Hepatocyte (in vitro differentiated cells): ENCODE data around the gene DNMT1. TPM values are rescaled to one million over a fixed set of nuclear protein-coding genes. Genes with fewer than 3 reads are reported as not detected.

ENCODE experiments used
- DNase-seq: peaks from one replicate; pipeline ENCODE4 v3.0.0-alpha.2; 2016; ENCODE audit warnings: low spot score
- H2AFZ ChIP-seq: fragments of 200-600 bp; sonication (generic); 2 replicates; pipeline ENCODE4 v1.6.0; 2016; ENCODE audit warnings: antibody characterized with exemption, mild to moderate bottlenecking
- H3K27ac ChIP-seq: fragments of 200-600 bp; sonication (generic); 2 replicates; pipeline ENCODE4 v1.5.1; 2016; ENCODE audit warnings: mild to moderate bottlenecking
- H3K27me3 ChIP-seq: fragments of 200-600 bp; sonication (generic); 2 replicates; pipeline ENCODE4 v1.6.1; 2016
- H3K36me3 ChIP-seq: fragments of 200-600 bp; sonication (generic); replicated peaks from 2 replicates; pipeline ENCODE4 v1.5.1; 2016; ENCODE audit warnings: low read depth; ENCODE audit not compliant: insufficient read depth
- H3K4me1 ChIP-seq: fragments of 200-600 bp; sonication (generic); 2 replicates; pipeline ENCODE4 v1.5.1; 2016; ENCODE audit warnings: mild to moderate bottlenecking, moderate library complexity; ENCODE audit not compliant: insufficient read depth
- H3K4me2 ChIP-seq: fragments of 200-600 bp; sonication (generic); 2 replicates; pipeline ENCODE4 v1.6.0; 2016
- H3K4me3 ChIP-seq: fragments of 200-600 bp; sonication (generic); 2 replicates; pipeline ENCODE4 v1.5.1; 2016; ENCODE audit warnings: mild to moderate bottlenecking
- H3K79me2 ChIP-seq: fragments of 200-600 bp; sonication (generic); 2 replicates; pipeline ENCODE4 v1.6.0; 2017; ENCODE audit warnings: mild to moderate bottlenecking
- H3K9me2 ChIP-seq: fragments of 200-600 bp; sonication (generic); replicated peaks from 2 replicates; pipeline ENCODE4 v1.6.0; 2017; ENCODE audit warnings: mild to moderate bottlenecking; ENCODE audit not compliant: insufficient read depth
- H3K9me3 ChIP-seq: fragments of 200-600 bp; sonication (generic); 2 replicates; pipeline ENCODE4 v1.5.1; 2016; ENCODE audit warnings: low read depth, mild to moderate bottlenecking
- H4K20me1 ChIP-seq: fragments of 200-600 bp; sonication (generic); 2 replicates; pipeline ENCODE4 v1.6.0; 2016; ENCODE audit warnings: mild to moderate bottlenecking; ENCODE audit not compliant: insufficient read depth, poor library complexity, severe bottlenecking
- EZH2 ChIP-seq: fragments of 200-600 bp; sonication (generic); IDR thresholded peaks from 2 replicates; pipeline ENCODE4 v1.6.1; 2016; ENCODE audit warnings: antibody characterized with exemption, mild to moderate bottlenecking, borderline replicate concordance
- EZH2phosphoT487 ChIP-seq: fragments of 200-600 bp; sonication (generic); IDR thresholded peaks from one replicate; pipeline ENCODE4 v1.6.1; 2018; ENCODE audit warnings: antibody characterized with exemption, mild to moderate bottlenecking, low read depth, moderate library complexity; ENCODE audit not compliant: unreplicated experiment, severe bottlenecking
- WGBS: methylation state at CpG from one replicate; pipeline ENCODE4 v1.1.6; 2016; ENCODE audit warnings: low lambda C conversion rate; ENCODE audit errors: missing lambda C conversion rate; 5-methylcytosine and 5-hydroxymethylcytosine counted together
- polyA plus RNA-seq: library from polyadenylated mRNA; unstranded; fragments of >200 nt; fragmentation: Nextera tagmentation; extraction: Ambion mirVana; gene quantifications from 2 replicates; pipeline ENCODE4 v1.2.1, GENCODE V29; 2016
- total RNA-seq: library from RNA; depleted of rRNA; stranded (reverse); fragments of >200 nt; gene quantifications from 2 replicates; pipeline ENCODE4 v1.2.3, GENCODE V29; 2014
- TF ChIP-seq, protein P1 (sequence below): fragments of 200-600 bp; sonication (generic); IDR thresholded peaks from 2 replicates; pipeline ENCODE4 v1.5.1; 2016; ENCODE audit warnings: antibody characterized with exemption, mild to moderate bottlenecking; ENCODE audit not compliant: poor library complexity

DNMT1 gene
- total and polyA plus RNA-seq, 2 experiments from 2014 or later = 55.2 to 63.5 TPM

DNA sequence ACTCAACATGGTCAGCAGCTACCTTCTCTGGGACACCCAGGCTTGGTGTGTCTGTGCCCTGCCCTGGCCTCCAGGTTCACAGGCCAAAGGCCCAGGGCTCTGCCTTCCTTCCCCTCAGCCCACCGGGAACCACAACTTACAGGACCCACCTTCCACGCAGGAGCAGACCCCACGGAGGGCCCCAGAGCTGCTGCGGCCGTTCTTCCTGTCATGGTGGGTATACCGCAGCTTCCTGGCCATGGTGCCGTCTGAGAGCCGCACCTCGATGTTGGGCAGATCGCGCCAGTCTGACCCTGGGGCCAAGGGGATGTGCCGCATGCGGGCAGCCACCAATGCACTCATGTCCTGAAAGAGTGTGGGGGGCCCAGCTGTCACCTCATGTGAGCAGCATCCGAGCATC is 57.8 kb downstream of the DNMT1 start:
- no peak overlapping the region for H2AFZ ChIP-seq
- H3K9me3 ChIP-seq = no peaks in the 10 kb centered on the region
- H3K4me3 ChIP-seq = no peak overlapping the region
- no peaks in the 10 kb centered on the region for H3K79me2 ChIP-seq
- no peaks in the 10 kb centered on the region for H3K9me2 ChIP-seq
- H3K36me3 ChIP-seq = no peaks in the 10 kb centered on the region
- H3K4me2 ChIP-seq = no peak overlapping the region
- DNase-seq = no peak
- no peaks in the 10 kb centered on the region for H3K27me3 ChIP-seq
- no peak for TF ChIP-seq EZH2phosphoT487
- TF ChIP-seq, protein P1, sequence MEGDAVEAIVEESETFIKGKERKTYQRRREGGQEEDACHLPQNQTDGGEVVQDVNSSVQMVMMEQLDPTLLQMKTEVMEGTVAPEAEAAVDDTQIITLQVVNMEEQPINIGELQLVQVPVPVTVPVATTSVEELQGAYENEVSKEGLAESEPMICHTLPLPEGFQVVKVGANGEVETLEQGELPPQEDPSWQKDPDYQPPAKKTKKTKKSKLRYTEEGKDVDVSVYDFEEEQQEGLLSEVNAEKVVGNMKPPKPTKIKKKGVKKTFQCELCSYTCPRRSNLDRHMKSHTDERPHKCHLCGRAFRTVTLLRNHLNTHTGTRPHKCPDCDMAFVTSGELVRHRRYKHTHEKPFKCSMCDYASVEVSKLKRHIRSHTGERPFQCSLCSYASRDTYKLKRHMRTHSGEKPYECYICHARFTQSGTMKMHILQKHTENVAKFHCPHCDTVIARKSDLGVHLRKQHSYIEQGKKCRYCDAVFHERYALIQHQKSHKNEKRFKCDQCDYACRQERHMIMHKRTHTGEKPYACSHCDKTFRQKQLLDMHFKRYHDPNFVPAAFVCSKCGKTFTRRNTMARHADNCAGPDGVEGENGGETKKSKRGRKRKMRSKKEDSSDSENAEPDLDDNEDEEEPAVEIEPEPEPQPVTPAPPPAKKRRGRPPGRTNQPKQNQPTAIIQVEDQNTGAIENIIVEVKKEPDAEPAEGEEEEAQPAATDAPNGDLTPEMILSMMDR = no peak
- no peak for TF ChIP-seq EZH2
- H3K4me1 ChIP-seq = no peaks in the 10 kb centered on the region
- H4K20me1 ChIP-seq = no peaks in the 10 kb centered on the region
- 96% methylated on average over 14 of the region's 14 CpGs for WGBS
- H3K27ac ChIP-seq = no peak overlapping the region

DNA sequence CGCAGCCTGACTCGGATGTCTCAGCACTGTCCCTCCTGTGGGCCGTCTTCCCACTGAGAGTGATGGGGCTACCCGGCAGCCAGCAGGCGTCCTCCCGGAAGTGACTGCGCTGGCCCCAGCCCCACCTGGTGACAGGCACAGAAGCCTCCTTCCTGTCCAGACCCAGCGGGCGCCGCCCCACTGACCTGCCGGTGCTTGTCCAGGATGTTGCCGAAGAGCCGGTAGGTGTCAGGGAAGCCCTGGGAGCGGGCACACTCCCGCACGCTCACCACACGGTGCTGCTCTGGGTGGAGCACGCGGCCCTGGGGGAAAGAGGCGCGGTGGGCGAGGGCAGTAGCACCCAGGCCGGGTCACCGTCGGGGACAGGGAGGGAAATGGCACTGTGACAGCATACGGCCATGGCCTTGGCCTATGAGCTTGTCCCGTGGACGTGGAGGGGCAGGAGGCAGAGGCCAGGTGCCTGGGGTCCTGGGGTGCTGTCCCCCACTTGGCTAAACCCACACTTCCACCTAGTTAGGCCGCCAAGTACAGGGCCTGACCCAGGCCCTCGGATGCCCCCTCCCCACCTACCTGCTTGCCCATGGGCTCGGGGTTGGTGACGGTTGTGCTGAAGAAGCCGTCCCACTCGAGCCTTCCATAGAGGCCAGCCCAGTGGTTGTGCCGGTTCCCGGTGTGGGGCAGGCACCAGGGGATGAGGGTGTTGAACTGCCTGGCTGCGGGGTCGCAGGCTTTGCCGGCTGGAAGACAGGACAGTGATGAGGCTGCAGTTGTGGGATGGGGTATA is 59.0 kb downstream of the DNMT1 start:
- Histone ChIP-seq H3K4me3 (no peak overlapping the region), H3K27me3 (no peaks in the 10 kb centered on the region), H3K9me2 (no peaks in the 10 kb centered on the region), H3K27ac (no peak overlapping the region), H3K4me2 (no peak overlapping the region), H3K36me3 (no peaks in the 10 kb centered on the region), H4K20me1 (no peaks in the 10 kb centered on the region), H3K4me1 (no peaks in the 10 kb centered on the region), H3K79me2 (no peaks in the 10 kb centered on the region), H2AFZ (no peak overlapping the region), H3K9me3 (no peaks in the 10 kb centered on the region)
- WGBS = 95% methylated on average over 39 of the region's 39 CpGs
- TF ChIP-seq EZH2phosphoT487 = no peak
- TF ChIP-seq EZH2 = no peak
- TF ChIP-seq, protein P1 = no peak
- no peak for DNase-seq

DNA sequence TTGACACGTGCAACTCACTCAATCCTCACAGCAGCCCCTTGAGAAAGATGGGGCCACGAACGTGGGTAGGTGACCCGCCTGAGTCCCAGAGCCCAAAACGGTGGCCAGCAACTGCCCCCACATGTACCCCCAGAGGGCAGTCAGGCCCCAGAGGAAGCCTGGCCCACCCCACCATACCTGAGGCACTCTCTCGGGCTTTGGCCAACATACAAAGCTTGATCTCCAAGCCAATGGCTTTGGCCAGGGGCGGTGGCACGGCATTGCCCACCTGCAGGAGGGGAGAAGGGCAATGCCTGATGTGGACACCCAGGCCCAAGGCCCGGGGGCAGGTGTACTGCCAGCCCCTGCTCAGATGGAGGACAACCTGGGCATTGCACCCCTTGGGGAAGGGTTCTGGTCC is 60.7 kb downstream of the DNMT1 start:
- Histone ChIP-seq H3K9me3 (no peaks in the 10 kb centered on the region), H3K4me1 (no peaks in the 10 kb centered on the region), H3K36me3 (no peaks in the 10 kb centered on the region), H3K4me2 (no peak overlapping the region), H2AFZ (no peak overlapping the region), H3K79me2 (no peaks in the 10 kb centered on the region), H3K4me3 (no peak overlapping the region), H3K9me2 (no peaks in the 10 kb centered on the region), H3K27ac (no peak overlapping the region), H4K20me1 (no peaks in the 10 kb centered on the region), H3K27me3 (no peaks in the 10 kb centered on the region)
- no peak for DNase-seq
- TF ChIP-seq EZH2phosphoT487 = no peak
- no peak for TF ChIP-seq EZH2
- TF ChIP-seq, protein P1 = no peak
- WGBS = 94% methylated on average over 9 of the region's 9 CpGs
